Measurements from ENCODE around the gene PROK2. TPM values are rescaled to one million over a fixed set of nuclear protein-coding genes. Genes with fewer than 3 reads are reported as not detected.

The PROK2 gene
- total and polyA plus RNA-seq, 2 donors (not counting 1 experiment from before 2014, with no cell fraction given), result 0.06 TPM; not detected in 1

GRCh38 chr3:71760140-71760539 lies 24.8 kb downstream of the PROK2 start:
- intact Hi-C loops (cut with micrococcal nuclease), result no loop called here
- no peak overlapping the region for H3K9ac ChIP-seq (ENCODE audit: low read length)
- H3K4me3 ChIP-seq (ENCODE audit: control extremely low read depth in 1 of 5, extremely low read depth in 1 of 5, insufficient read depth in 1 of 5, low read depth in 2 of 5, low read length in 4 of 5), result no peak overlapping the region
- ATAC-seq (ENCODE audit: low read depth) (no peak), DNase-seq (no peak)
- TF ChIP-seq CTCF (IDR thresholded peaks at IDR 0.05) (no peak), EZH2 (IDR thresholded peaks at IDR 0.05; ENCODE audit: borderline replicate concordance, insufficient read depth, low read depth, low read length, poor library complexity, severe bottlenecking) (no peak)
- peaks cover 0 to 9% (median 0%) of the 10 kb centered on the region in 3 donors for H3K9me3 ChIP-seq (ENCODE audit: control extremely low read depth in 1 of 3, control insufficient read depth in 2 of 3, insufficient read depth in 1 of 3, low read length in 2 of 3)
- ChIA-PET CTCF (no interaction called here), POLR2A (no interaction called here)
- no peak overlapping the region for H3K4me2 ChIP-seq (replicated peaks; ENCODE audit: low read depth, low read length, poor library complexity, severe bottlenecking)
- H3K27me3 Mint-ChIP-seq, result peaks cover 46% of the 10 kb centered on the region
- no CpG with 5 or more reads among the region's 1 CpG for WGBS (ENCODE audit: insufficient coverage)
- H3K4me1 ChIP-seq (ENCODE audit: control insufficient read depth in 2 of 2, insufficient read depth in 2 of 2, low read length in 2 of 2), result peaks cover 0 to 3% of the 10 kb centered on the region in 2 donors
- no peaks in the 10 kb centered on the region for H4K20me1 ChIP-seq (ENCODE audit: control insufficient read depth, insufficient read depth, low read length, poor library complexity, severe bottlenecking)
- no peak overlapping the region for H3K4me3 Mint-ChIP-seq
- no peaks in the 10 kb centered on the region for H3K9me3 Mint-ChIP-seq (ENCODE audit: insufficient read depth)
- H2AFZ ChIP-seq (ENCODE audit: insufficient read depth, low read depth, low read length, poor library complexity, severe bottlenecking), result no peak overlapping the region
- no peak overlapping the region for H3K27ac Mint-ChIP-seq
- H3K4me1 Mint-ChIP-seq, result peaks cover 2% of the 10 kb centered on the region
- H3K27me3 ChIP-seq (replicated peaks in 1 of 4; ENCODE audit: control extremely low read depth in 1 of 4, control insufficient read depth in 3 of 4, insufficient read depth in 4 of 4, low read length in 3 of 4), result peaks cover 0 to 27% (median 9%) of the 10 kb centered on the region in 4 experiments
- H3K27ac ChIP-seq (ENCODE audit: low read length in 2 of 2), result no peak overlapping the region
- H3K79me2 ChIP-seq (ENCODE audit: control insufficient read depth, insufficient read depth, low read length), result no peaks in the 10 kb centered on the region
- no peaks in the 10 kb centered on the region for H3K36me3 ChIP-seq (replicated peaks in 1 of 2; ENCODE audit: control extremely low read depth in 1 of 2, control insufficient read depth in 1 of 2, extremely low read depth in 1 of 2, insufficient read depth in 2 of 2, low read length in 1 of 2)

- peaks cover 0 to 28% (median 11%) of the 10 kb centered on the region in 4 experiments for H3K27me3 ChIP-seq (replicated peaks in 1 of 4; ENCODE audit: control extremely low read depth in 1 of 4, control insufficient read depth in 3 of 4, insufficient read depth in 4 of 4, low read length in 3 of 4)
- H4K20me1 ChIP-seq (ENCODE audit: control insufficient read depth, insufficient read depth, low read length, poor library complexity, severe bottlenecking), result no peaks in the 10 kb centered on the region
- H3K27ac ChIP-seq (ENCODE audit: low read length in 2 of 2), result no peak overlapping the region
- no peak overlapping the region for H3K9ac ChIP-seq (ENCODE audit: low read length)
- H3K4me2 ChIP-seq (replicated peaks; ENCODE audit: low read depth, low read length, poor library complexity, severe bottlenecking), result no peak overlapping the region
- peaks cover 0 to 2% (median 0%) of the 10 kb centered on the region in 3 donors for H3K9me3 ChIP-seq (ENCODE audit: control extremely low read depth in 1 of 3, control insufficient read depth in 2 of 3, insufficient read depth in 1 of 3, low read length in 2 of 3)
- Mint-ChIP-seq H3K4me3 (no peak overlapping the region), H3K4me1 (peaks cover 3% of the 10 kb centered on the region), H3K27ac (no peak overlapping the region), H3K9me3 (ENCODE audit: insufficient read depth) (no peaks in the 10 kb centered on the region), H3K27me3 (peaks cover 48% of the 10 kb centered on the region)
- CTCF ChIA-PET, result no interaction called here
- H2AFZ ChIP-seq (ENCODE audit: insufficient read depth, low read depth, low read length, poor library complexity, severe bottlenecking), result no peak overlapping the region
- H3K4me3 ChIP-seq (ENCODE audit: control extremely low read depth in 1 of 5, extremely low read depth in 1 of 5, insufficient read depth in 1 of 5, low read depth in 2 of 5, low read length in 4 of 5), result no peak overlapping the region
- ATAC-seq (ENCODE audit: low read depth) (no peak), DNase-seq (no peak)
- WGBS (ENCODE audit: insufficient coverage), result 71% methylated on average over 5 of the region's 5 CpGs
- H3K79me2 ChIP-seq (ENCODE audit: control insufficient read depth, insufficient read depth, low read length), result no peaks in the 10 kb centered on the region
- H3K4me1 ChIP-seq (ENCODE audit: control insufficient read depth in 2 of 2, insufficient read depth in 2 of 2, low read length in 2 of 2), result peaks cover 0 to 6% of the 10 kb centered on the region in 2 donors
- no peaks in the 10 kb centered on the region for H3K36me3 ChIP-seq (replicated peaks in 1 of 2; ENCODE audit: control extremely low read depth in 1 of 2, control insufficient read depth in 1 of 2, extremely low read depth in 1 of 2, insufficient read depth in 2 of 2, low read length in 1 of 2)
- intact Hi-C loops (cut with micrococcal nuclease), result no loop called here
- TF ChIP-seq CTCF (IDR thresholded peaks at IDR 0.05) (no peak), EZH2 (IDR thresholded peaks at IDR 0.05; ENCODE audit: borderline replicate concordance, insufficient read depth, low read depth, low read length, poor library complexity, severe bottlenecking) (no peak)
- POLR2A ChIA-PET, result no interaction called here
Measured at GRCh38 chr3:71759401-71759800, 25.5 kb downstream of the PROK2 start.

All from B cell (primary cell).